COLO829 (cell line): ENCODE results near the gene MAML2.

Experiments used
- DNase-seq: peaks from one replicate; pipeline ENCODE4 v3.0.0; 2012; ENCODE audit warnings: low spot score

MAML2 gene

GRCh38 chr11:96318399-96318798 is 24.6 kb downstream of the MAML2 start:
- DNase-seq = no peak

DNA sequence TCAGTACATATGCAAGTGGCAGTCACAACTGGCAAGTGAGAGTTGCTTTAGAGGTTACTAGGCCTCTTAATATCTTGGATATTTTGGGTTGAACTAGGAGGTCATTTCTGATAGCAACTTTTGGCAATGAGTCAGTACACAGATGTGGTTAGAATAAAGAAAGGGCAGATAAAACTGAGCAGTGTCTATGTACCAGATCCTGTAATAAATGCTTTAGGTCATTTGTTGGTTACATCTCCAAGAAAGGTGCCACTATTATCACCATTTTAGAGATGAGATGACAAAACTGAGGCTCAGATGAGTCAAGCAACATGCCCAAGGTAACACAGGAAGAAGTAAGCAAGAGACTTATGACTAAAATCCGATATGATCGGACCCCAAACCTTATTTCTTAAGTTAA is 25.0 kb downstream of the MAML2 start:
- DNase-seq = no peak

GRCh38 chr11:96317571-96317970 is 25.4 kb downstream of the MAML2 start:
- DNase-seq = no peak

- no peak for DNase-seq
Measured at GRCh38 chr11:96316869-96317268, 26.1 kb downstream of the MAML2 start.

DNA sequence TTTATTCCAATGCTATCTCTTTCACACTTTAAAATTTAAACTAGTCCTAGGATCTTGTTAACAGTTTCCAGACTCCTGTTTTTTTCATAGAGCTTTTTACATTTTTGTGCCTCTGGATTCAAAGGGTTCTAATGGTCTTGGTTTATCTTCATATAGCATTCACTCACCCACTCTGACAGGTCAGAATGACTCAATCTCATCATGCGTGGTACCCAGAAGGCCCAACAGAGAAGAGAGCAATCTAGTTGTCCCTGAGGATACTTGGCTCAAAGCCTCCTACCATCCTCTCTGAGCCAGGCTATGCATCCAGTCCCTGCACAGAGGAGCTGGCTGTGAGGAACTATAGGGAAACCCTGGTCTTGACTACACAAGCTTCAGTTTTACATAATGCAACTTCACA is 27.5 kb downstream of the MAML2 start:
- no peak for DNase-seq

GRCh38 chr11:96314326-96315020 is 28.5 kb downstream of the MAML2 start:
- DNase-seq = no peak

DNA sequence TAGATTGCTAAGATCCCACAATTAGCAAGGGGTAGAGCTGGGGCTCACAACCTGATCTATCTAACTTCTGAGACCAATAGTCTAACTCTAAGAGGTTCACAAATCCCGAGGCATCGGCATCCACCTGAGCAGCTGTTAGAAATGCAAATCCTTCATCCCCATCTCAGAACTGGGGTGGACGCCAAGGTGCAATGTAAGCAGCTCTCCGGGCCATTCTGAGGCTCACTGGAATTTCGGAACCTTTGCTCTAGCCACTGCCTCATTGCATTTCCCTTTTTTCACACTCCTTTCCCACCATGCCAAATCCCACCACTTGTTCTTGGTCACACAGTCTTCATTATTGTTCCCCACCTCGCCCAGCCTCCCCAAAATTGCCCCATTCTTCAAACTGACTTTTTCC is 29.8 kb downstream of the MAML2 start:
- no peak for DNase-seq

- peak; percentile 33 for DNase-seq
Measured at GRCh38 chr11:96311120-96311568, 31.9 kb downstream of the MAML2 start.

GRCh38 chr11:96310236-96310635 is 32.8 kb downstream of the MAML2 start:
- DNase-seq = no peak

DNA sequence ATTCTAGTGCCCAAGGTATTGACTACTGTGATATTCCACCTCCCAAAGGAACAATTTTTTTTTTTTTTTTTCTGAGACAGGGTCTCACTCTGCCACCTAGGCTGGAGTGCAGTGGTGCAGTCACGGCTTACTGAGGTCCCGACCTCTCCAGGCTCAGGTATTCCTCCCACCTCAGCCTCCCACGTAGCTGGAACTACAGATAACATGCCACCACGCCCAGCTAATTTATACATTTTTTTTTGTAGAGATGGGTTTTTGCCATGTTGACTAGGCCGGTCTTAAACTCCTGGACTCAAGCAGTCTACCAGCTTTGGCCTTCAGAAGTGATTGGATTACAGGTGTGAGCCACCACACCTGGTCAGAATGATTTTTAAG is 33.4 kb downstream of the MAML2 start:
- no peak for DNase-seq

- no peak for DNase-seq
Measured at GRCh38 chr11:96309016-96309642, 33.9 kb downstream of the MAML2 start.

DNA sequence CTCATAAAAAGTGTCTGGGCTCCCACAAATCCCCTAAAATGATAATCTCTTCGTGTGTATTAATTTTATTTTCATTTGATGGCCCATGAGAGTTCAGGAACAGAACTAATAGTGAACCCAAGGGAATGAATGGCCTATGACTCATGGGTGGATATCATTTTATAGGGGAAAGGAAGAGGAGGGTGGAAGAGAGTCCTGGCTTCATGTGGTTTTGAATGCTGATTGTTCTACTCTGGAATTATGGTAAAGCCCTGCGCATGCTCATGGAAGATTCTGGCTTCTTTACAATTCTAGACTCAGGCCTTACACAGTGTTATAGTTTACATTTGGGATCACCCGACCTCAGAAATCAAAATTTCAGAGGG is 35.2 kb downstream of the MAML2 start:
- peak; percentile 93 for DNase-seq

DNA sequence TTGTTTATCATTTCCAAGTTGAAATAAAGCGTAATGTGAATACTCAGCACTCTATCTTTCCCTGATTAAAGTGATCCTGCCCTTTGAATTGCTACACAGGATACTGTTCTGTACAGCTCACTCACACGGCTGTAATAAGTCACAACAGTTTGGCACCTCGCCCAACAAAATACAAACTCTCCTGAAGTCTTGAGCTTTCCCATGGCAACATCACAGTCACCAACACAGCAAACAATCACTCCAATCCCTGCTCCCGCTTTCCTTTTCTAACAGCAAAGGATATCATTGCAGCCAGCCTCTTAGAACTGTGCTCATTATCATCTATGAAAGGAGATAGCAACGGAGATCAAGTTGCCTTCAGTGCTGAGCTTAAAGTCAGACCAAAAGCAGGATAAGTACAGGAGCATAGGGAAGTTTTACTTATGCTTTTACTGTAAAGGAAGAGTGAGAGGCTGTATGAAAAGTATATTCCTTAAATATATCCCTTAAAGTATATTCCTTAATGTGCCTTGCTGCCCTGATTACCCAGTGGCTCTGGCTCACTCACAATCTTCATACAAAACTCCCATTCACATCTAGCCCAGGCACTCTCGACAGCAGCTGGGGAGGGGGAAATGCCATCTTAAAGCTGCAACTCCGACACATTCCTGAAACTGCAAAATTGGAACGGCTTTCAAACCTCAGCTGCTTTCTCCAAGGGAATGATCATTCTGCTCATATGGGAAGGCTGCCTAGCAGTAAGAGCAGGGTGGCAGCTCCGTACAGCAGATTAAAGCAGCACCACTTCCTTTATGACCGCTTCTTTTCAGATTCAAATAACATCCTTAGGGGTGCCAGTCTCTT is 35.8 kb downstream of the MAML2 start:
- peak; percentile 86 for DNase-seq

GRCh38 chr11:96306600-96306932 is 36.4 kb downstream of the MAML2 start:
- DNase-seq = no peak

GRCh38 chr11:96306071-96306470 is 36.9 kb downstream of the MAML2 start:
- no peak for DNase-seq

DNA sequence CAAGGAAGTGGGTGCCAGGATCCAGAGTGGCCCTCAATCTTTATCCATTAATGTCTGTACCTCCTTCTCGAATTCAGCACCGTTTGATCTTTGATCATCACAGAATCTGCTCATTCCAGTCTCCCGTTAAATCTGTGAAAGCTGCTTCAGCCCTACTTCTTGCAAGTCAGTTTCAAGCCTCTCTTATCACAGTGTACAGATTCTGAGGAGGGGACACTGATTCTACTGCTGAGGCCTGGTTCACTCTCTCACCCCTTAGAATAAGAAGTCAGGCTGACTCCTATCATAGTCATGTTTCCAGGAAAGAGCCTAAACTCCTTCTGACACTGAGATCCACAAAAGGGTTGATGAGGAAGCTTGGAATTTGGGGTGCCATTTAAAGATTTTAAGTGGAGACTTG is 39.0 kb downstream of the MAML2 start:
- DNase-seq = no peak

DNA sequence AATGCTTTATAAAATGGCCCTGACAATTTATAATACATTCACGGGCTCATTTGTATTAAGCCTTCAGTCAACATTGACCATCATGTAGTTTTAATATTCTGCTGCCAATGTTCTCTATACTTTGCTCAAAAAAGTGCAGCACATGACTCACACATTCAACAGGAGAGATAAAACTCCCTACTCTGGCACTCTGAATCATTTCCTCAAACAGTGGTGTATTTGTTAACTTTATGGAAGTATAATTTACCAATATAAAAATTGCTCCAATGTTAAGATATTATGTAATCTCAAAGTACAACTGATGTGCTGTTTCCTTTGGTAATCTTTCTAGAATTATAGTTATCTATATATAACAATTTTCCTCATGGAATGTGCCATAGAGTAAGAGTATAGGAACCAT is 39.9 kb downstream of the MAML2 start:
- DNase-seq = peak; percentile 51

DNA sequence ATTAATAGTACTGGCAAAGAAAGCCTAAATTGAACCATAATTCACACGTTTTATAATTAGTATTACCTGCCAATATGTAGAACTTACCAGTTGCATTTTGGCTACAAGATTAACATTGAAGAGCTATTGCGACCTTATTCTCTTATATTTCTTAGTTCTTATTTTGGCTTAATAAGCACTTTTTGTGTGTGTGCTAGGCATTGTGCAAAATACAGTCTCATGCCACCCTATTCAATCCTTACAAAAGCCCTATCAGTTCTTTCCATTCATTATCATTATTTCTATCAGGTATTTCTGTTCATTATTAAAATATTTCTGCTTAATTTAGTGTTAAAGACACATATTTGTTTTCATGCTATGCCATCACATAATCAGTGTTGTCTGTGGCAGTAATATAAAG is 41.2 kb downstream of the MAML2 start:
- DNase-seq = no peak

DNA sequence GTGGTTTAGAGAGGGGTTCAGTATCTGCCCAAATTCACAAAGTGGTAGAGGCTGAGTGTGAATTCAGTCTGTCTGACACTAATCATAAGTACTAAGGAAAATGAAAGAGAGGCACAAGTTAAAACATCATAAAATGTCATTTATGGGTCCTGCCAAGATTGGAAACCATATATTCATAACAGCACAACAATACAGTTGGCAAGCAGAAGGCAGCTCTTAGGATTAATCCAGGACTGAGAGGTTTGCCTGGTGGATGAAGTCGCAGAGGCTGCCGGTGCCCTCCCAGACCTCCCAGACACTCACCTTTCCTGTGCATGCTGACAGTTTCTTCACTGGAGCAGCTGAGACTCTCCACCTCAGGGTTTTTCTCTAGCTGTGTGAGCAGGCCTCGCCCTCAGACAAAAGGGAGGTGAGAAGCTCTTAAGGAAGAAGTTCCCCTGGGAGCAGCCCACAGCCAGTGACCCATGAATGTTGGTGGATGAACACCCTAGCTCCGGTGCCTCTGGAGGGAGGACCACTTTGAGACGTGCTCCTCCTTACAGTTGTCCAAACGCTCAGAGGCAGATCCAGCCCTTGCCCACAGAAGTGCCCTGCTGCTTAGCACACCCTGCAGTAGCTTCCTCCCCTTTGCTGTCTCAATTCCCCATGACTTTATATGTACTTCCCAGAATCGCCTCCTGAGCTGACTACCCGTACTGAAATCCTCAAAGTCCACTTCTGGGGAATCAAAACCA is 43.7 kb downstream of the MAML2 start:
- no peak for DNase-seq

GRCh38 chr11:96295369-96295768 is 47.6 kb downstream of the MAML2 start:
- DNase-seq = no peak

- DNase-seq = no peak
Measured at GRCh38 chr11:96294289-96294688, 48.7 kb downstream of the MAML2 start.

DNA sequence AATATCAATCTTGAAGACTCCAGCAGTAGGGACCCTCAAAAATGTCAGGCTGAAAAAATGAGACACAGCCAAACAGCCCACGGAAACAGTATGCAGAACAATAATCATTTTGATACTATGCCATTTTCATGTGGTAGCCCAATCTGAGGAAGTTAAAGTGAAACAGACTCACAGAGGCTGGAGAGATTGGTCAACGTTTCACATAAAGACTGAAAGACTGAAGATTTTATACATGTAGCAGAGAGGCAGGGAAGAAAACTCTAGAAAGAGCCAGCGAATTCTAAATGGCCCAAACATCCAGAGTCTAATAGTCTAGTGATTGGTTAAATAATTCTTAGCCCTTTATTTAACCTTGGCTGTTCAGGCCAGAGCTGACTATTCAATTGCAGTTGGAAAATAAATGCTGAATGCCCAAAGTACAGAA is 49.4 kb downstream of the MAML2 start:
- no peak for DNase-seq

GRCh38 chr11:96293109-96293508 is 49.9 kb downstream of the MAML2 start:
- DNase-seq = no peak
